NCI-H82 (cell line): ENCODE results near the gene PLEKHJ1.

Experiments used
- DNase-seq: peaks from one replicate; lab custom pipeline; 2025; lab: John Stamatoyannopoulos, UW

PLEKHJ1 gene

GRCh38 chr19:2269244-2270156 is 33.4 kb upstream of the PLEKHJ1 start:
- peak; percentile 94 for DNase-seq

GRCh38 chr19:2268861-2269243 is 32.7 kb upstream of the PLEKHJ1 start:
- no peak for DNase-seq

- DNase-seq, result no peak
These were observed 32.3 kb upstream of the PLEKHJ1 start for GRCh38 chr19:2268480-2268830.

GRCh38 chr19:2266183-2266993 is 30.3 kb upstream of the PLEKHJ1 start:
- DNase-seq, result no peak

GRCh38 chr19:2261438-2262172 is 25.5 kb upstream of the PLEKHJ1 start:
- peak; percentile 39 for DNase-seq

GRCh38 chr19:2260341-2260805 is 24.2 kb upstream of the PLEKHJ1 start:
- no peak for DNase-seq

GRCh38 chr19:2259336-2259735 is 23.2 kb upstream of the PLEKHJ1 start:
- no peak for DNase-seq

- DNase-seq, result peak; percentile 75
These were observed 20.0 kb upstream of the PLEKHJ1 start, which contains the start of gene JSRP1 for GRCh38 chr19:2255982-2256685. Gene JSRP1 (minus strand): TSS chr19:2256417. CDS start chr19:2255314, 1,103 bp downstream.

- no peak for DNase-seq
These were observed 19.1 kb upstream of the PLEKHJ1 start for GRCh38 chr19:2255112-2255845.

GRCh38 chr19:2254064-2254872 is 18.1 kb upstream of the PLEKHJ1 start:
- DNase-seq, result peak; percentile 36

- DNase-seq, result peak; percentile 34
These were observed 17.3 kb upstream of the PLEKHJ1 start for GRCh38 chr19:2253106-2254063.

GRCh38 chr19:2252797-2253105 is 16.6 kb upstream of the PLEKHJ1 start:
- no peak for DNase-seq

GRCh38 chr19:2252055-2252796 is 16.1 kb upstream of the PLEKHJ1 start:
- DNase-seq, result no peak

- DNase-seq, result no peak
These were observed 15.3 kb upstream of the PLEKHJ1 start for GRCh38 chr19:2251106-2252054.

- no peak for DNase-seq
These were observed 14.6 kb upstream of the PLEKHJ1 start for GRCh38 chr19:2250766-2251105.

GRCh38 chr19:2249880-2250765 is 14.0 kb upstream of the PLEKHJ1 start:
- peak; percentile 36 for DNase-seq
